GM19239 (cell line): ENCODE measurements around the gene RNPEPL1.

Experiments
- DNase-seq: peaks from one replicate; pipeline ENCODE4 v3.0.0; 2011; ENCODE audit warnings: low spot score; ENCODE audit not compliant: insufficient read length
- FAIRE-seq: peaks from 2 replicates; lab custom pipeline; 2011; peaks lifted over from hg19 to GRCh38; lab: Jason Lieb, UNC

RNPEPL1 gene

GRCh38 chr2:240563951-240564560 is 4.2 kb upstream of the RNPEPL1 start:
- FAIRE-seq: no peak
- no peak for DNase-seq

- DNase-seq (no peak), FAIRE-seq (no peak)
Observed at GRCh38 chr2:240564561-240565332, 3.5 kb upstream of the RNPEPL1 start.

GRCh38 chr2:240565333-240566202 is 2.7 kb upstream of the RNPEPL1 start:
- DNase-seq (peak; percentile 62), FAIRE-seq (peak; percentile 93)

- FAIRE-seq: peak; percentile 70
- peak; percentile 80 for DNase-seq
Observed at GRCh38 chr2:240566203-240567136, 1.8 kb upstream of the RNPEPL1 start.

- peak; percentile 33 for FAIRE-seq
- DNase-seq: no peak
Observed at GRCh38 chr2:240567137-240567871, 980 bp upstream of the RNPEPL1 start.

- FAIRE-seq (no peak), DNase-seq (peak; percentile 66)
Observed at GRCh38 chr2:240568678-240569522, 616 bp downstream of the RNPEPL1 start.

- no peak for DNase-seq
- FAIRE-seq: peak; percentile 33
Observed at GRCh38 chr2:240569523-240569997, 1.3 kb downstream of the RNPEPL1 start.

- DNase-seq (no peak), FAIRE-seq (no peak)
Observed at GRCh38 chr2:240569998-240570530, 1.8 kb downstream of the RNPEPL1 start.

GRCh38 chr2:240570531-240571313 is 2.4 kb downstream of the RNPEPL1 start:
- FAIRE-seq (no peak), DNase-seq (no peak)

GRCh38 chr2:240571314-240571973 is 3.2 kb downstream of the RNPEPL1 start:
- FAIRE-seq: no peak
- no peak for DNase-seq

GRCh38 chr2:240572141-240573031 is 4.1 kb downstream of the RNPEPL1 start:
- DNase-seq (no peak), FAIRE-seq (no peak)

GRCh38 chr2:240573071-240573515 is 4.8 kb downstream of the RNPEPL1 start:
- no peak for FAIRE-seq
- DNase-seq: no peak

GRCh38 chr2:240573516-240574385 is 5.5 kb downstream of the RNPEPL1 start:
- FAIRE-seq: no peak
- no peak for DNase-seq

- FAIRE-seq (no peak), DNase-seq (no peak)
Observed at GRCh38 chr2:240574386-240575100, 6.3 kb downstream of the RNPEPL1 start.
